Gastrocnemius medialis (tissue), 4 donors: ENCODE data around the gene CDKN2AIPNL. TPM values are rescaled to one million over a fixed set of nuclear protein-coding genes. Genes with fewer than 3 reads are reported as not detected.

Source experiments
- ATAC-seq, 2 donors: fragments of 150-250 bp; one replicate each; pipeline ENCODE4 v1.9.1; 2016
- DNase-seq, 2 donors: peaks; one replicate each; pipeline ENCODE4 v3.0.0-alpha.2; 2019
- H3K27ac ChIP-seq, 4 donors: fragments of 200-600 bp; sonication (generic); 1 replicate in 1 of 4; 2 replicates in 3 of 4; pipeline ENCODE4 v1.5.1; 2016 to 2018; ENCODE audit warnings: mild to moderate bottlenecking in 2 of 4, moderate library complexity in 1 of 4
- H3K27me3 ChIP-seq, 3 donors: fragments of 200-600 bp; sonication (generic) in 2 of 3; 1 replicate in 1 of 3; 2 replicates in 2 of 3; pipeline versions ENCODE4 v1.5.1 to v1.6.0; 2016 to 2019; ENCODE audit warnings: mild to moderate bottlenecking in 1 of 3, moderate library complexity in 1 of 3
- H3K36me3 ChIP-seq, 2 donors: fragments of 200-600 bp; sonication (generic) in 1 of 2; one replicate each; pipeline ENCODE4 v1.5.1; 2017 to 2018
- H3K4me1 ChIP-seq, 2 donors: fragments of 200-600 bp; sonication (generic) in 1 of 2; one replicate each; pipeline ENCODE4 v1.5.1; 2016 to 2017; ENCODE audit warnings: mild to moderate bottlenecking in 2 of 2
- H3K4me3 ChIP-seq, 4 donors: fragments of 200-600 bp; sonication (generic) in 3 of 4; 1 replicate in 1 of 4; 2 replicates in 3 of 4; pipeline ENCODE4 v1.5.1; 2016 to 2019; ENCODE audit warnings: mild to moderate bottlenecking in 2 of 4
- H3K9me3 ChIP-seq, 3 donors: fragments of 200-600 bp; sonication (generic) in 2 of 3; 1 replicate in 1 of 3; 2 replicates in 2 of 3; pipeline ENCODE4 v1.5.1; 2016 to 2019
- CTCF ChIP-seq, 5 experiments: fragments of 450-650 bp in 3 of 5; fragments of 200-600 bp in 2 of 5; sonication (generic) in 2 of 5; IDR thresholded peaks in 4 of 5; conservative IDR thresholded peaks in 1 of 5; 1 replicate in 4 of 5; 2 replicates in 1 of 5; pipeline ENCODE4 v1.5.1; 2016 to 2019; ENCODE audit warnings: antibody characterized with exemption in 5 of 5, mild to moderate bottlenecking in 3 of 5, moderate library complexity in 3 of 5
- POLR2A ChIP-seq, 2 donors: fragments of 450-650 bp; IDR thresholded peaks; one replicate each; pipeline ENCODE4 v1.6.1; 2017; ENCODE audit warnings: antibody characterized with exemption in 2 of 2, mild to moderate bottlenecking in 2 of 2, moderate library complexity in 2 of 2
- in situ Hi-C, 4 donors: fragments of 200-750 bp; cut with MboI; loops; one replicate each; pipeline versions ENCODE4 v1.15.0 to v1.8.0; 2017; ENCODE audit warnings: low sequenced_read_pairs in 4 of 4
- intact Hi-C: fragments of 100-400 bp; cut with DNase I; formaldehyde crosslinking; loops from one replicate; pipeline ENCODE4 v1.15.1; 2023; ENCODE audit warnings: low total_unique reads
- total RNA-seq, 4 donors: library from RNA; depleted of rRNA; stranded (reverse); fragments of >200 nt; gene quantifications; one replicate each; pipeline versions ENCODE4 v1.1.0 to v1.2.3, GENCODE V29; 2016

The CDKN2AIPNL gene
- total RNA-seq, 4 donors from 2014 or later: 23.6 to 58.5 (median 37.4) TPM

GRCh38 chr5:134437847-134438581, 26.3 kb upstream of the CDKN2AIPNL start:
- Histone ChIP-seq H3K27ac (peak overlapping the region; percentile 97 to 99 (median 98)), H3K4me1 (peaks cover 77 to 82% of the 10 kb centered on the region in 2 donors), H3K27me3 (no peaks in the 10 kb centered on the region), H3K36me3 (no peaks in the 10 kb centered on the region), H3K4me3 (peak overlapping the region in 2 of 4 donors; percentile 14 to 46), H3K9me3 (no peaks in the 10 kb centered on the region)
- ATAC-seq (no peak), DNase-seq (peak in 1 of 2 donors; percentile 44)
- peak in 1 of 2 donors; percentile 54 for TF ChIP-seq POLR2A (IDR thresholded peaks at IDR 0.05)
- no peak for TF ChIP-seq CTCF (IDR thresholded peaks at IDR 0.05 in 4 of 5, conservative IDR thresholded peaks at IDR 0.05 in 1 of 5)
- in situ Hi-C loops (no loop called here), intact Hi-C loops (loop anchor here (2.0 to 5.0 kb wide), 4 partner anchors 25 to 209 kb away; partner anchors contain the start of gene SEC24A)

GRCh38 chr5:134437340-134437846, 25.7 kb upstream of the CDKN2AIPNL start:
- Histone ChIP-seq H3K36me3 (no peaks in the 10 kb centered on the region), H3K27me3 (no peaks in the 10 kb centered on the region), H3K4me3 (peak overlapping the region in 3 of 4 donors; percentile 14 to 46 (median 31)), H3K9me3 (no peaks in the 10 kb centered on the region), H3K4me1 (peaks cover 77 to 78% of the 10 kb centered on the region in 2 donors), H3K27ac (peak overlapping the region; percentile 97 to 99 (median 98))
- intact Hi-C loops (loop anchor here (2.0 to 5.0 kb wide), 4 partner anchors 25 to 210 kb away; partner anchors contain the start of gene SEC24A), in situ Hi-C loops (no loop called here)
- ATAC-seq: peak in 1 of 2 donors; percentile 3
- DNase-seq: peak in 1 of 2 donors; percentile 52
- TF ChIP-seq CTCF (IDR thresholded peaks at IDR 0.05 in 4 of 5, conservative IDR thresholded peaks at IDR 0.05 in 1 of 5): no peak
- TF ChIP-seq POLR2A (IDR thresholded peaks at IDR 0.05): no peak

GRCh38 chr5:134436523-134437339, 25.1 kb upstream of the CDKN2AIPNL start:
- Histone ChIP-seq H3K27ac (peak overlapping the region; percentile 97 to 99 (median 98)), H3K9me3 (no peaks in the 10 kb centered on the region), H3K27me3 (no peaks in the 10 kb centered on the region), H3K4me1 (peaks cover 70 to 72% of the 10 kb centered on the region in 2 donors), H3K36me3 (no peaks in the 10 kb centered on the region), H3K4me3 (peak overlapping the region; percentile 25 to 46 (median 32))
- TF ChIP-seq POLR2A (IDR thresholded peaks at IDR 0.05) (peak; percentile 21 to 52), CTCF (IDR thresholded peaks at IDR 0.05 in 4 of 5, conservative IDR thresholded peaks at IDR 0.05 in 1 of 5) (no peak)
- intact Hi-C loops (loop anchor here (2.0 to 5.0 kb wide), 4 partner anchors 24 to 211 kb away; partner anchors contain the start of gene SEC24A), in situ Hi-C loops (no loop called here)
- DNase-seq (peak; percentile 90 to 96), ATAC-seq (peak; percentile 77 to 83)

DNA sequence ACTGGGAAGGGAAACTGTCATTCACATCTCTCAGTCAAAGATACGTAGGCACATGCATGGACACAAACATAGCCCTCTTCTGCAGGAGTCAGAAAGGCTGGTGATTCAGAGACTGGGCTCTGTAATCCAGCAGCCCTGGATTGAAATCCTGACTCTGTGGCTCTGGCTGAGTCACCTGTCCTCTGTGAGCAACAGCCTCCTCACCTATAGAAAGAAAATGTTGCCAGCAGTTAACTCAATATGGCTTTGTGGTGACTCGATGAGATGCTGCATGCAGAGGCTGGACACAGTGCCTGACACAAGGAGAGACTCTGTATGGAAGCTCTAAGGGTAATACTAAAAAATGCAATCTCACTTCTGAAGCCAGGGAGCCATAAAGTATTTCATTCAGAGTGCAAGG, 23.9 kb upstream of the CDKN2AIPNL start:
- intact Hi-C loops: loop anchor here (5.0 kb wide), 2 partner anchors 147 to 212 kb away; partner anchors contain the start of gene SEC24A

More for the DNA sequence above, 23.9 kb upstream of the CDKN2AIPNL start:
- H3K27ac ChIP-seq: peak overlapping the region; percentile 97 to 99 (median 98)
- DNase-seq (peak in 1 of 2 donors; percentile 45), ATAC-seq (peak in 1 of 2 donors; percentile 15)
- no peaks in the 10 kb centered on the region for H3K36me3 ChIP-seq
- TF ChIP-seq CTCF (IDR thresholded peaks at IDR 0.05 in 4 of 5, conservative IDR thresholded peaks at IDR 0.05 in 1 of 5): no peak
- no peak for TF ChIP-seq POLR2A (IDR thresholded peaks at IDR 0.05)
- no peak overlapping the region for H3K4me3 ChIP-seq
- no peaks in the 10 kb centered on the region for H3K27me3 ChIP-seq
- in situ Hi-C loops: no loop called here
- H3K4me1 ChIP-seq: peaks cover 63 to 71% of the 10 kb centered on the region in 2 donors
- no peaks in the 10 kb centered on the region for H3K9me3 ChIP-seq
